HG03571 (cell line): ENCODE measurements around the gene KRT9.
"Not testable (repeated sequence)": the region's sequence is repeated elsewhere in the genome, so short reads cannot be mapped to it uniquely, and the experiment has no call there.

ENCODE experiments used
- ATAC-seq: cut with Tn5 transposase; IDR thresholded peaks from one replicate; pipeline ENCODE4 v1.9.1; 2021; ENCODE audit not compliant: unreplicated experiment

KRT9 gene

GRCh38 chr17:41547921-41548843, 23.7 kb downstream of the KRT9 start:
- ATAC-seq: no peak

GRCh38 chr17:41547378-41547841, 24.4 kb downstream of the KRT9 start:
- no peak for ATAC-seq

GRCh38 chr17:41546819-41547218, 25.0 kb downstream of the KRT9 start:
- no peak for ATAC-seq

- no peak for ATAC-seq
These were observed 25.9 kb downstream of the KRT9 start for GRCh38 chr17:41545829-41546410.

GRCh38 chr17:41544935-41545334, 26.9 kb downstream of the KRT9 start:
- no peak for ATAC-seq

GRCh38 chr17:41544491-41544892, 27.4 kb downstream of the KRT9 start:
- no peak for ATAC-seq

GRCh38 chr17:41542786-41543185, 29.1 kb downstream of the KRT9 start:
- ATAC-seq: not testable (repeated sequence)

- ATAC-seq: no peak
These were observed 29.5 kb downstream of the KRT9 start for GRCh38 chr17:41542357-41542756.

- ATAC-seq: no peak
These were observed 30.8 kb downstream of the KRT9 start for GRCh38 chr17:41540921-41541625.

GRCh38 chr17:41539979-41540701, 31.7 kb downstream of the KRT9 start:
- ATAC-seq: no peak

- no peak for ATAC-seq
These were observed 32.8 kb downstream of the KRT9 start for GRCh38 chr17:41539071-41539492.

- no peak for ATAC-seq
These were observed 33.3 kb downstream of the KRT9 start for GRCh38 chr17:41538565-41538991.

GRCh38 chr17:41537990-41538389, 33.9 kb downstream of the KRT9 start:
- ATAC-seq: no peak

- no peak for ATAC-seq
These were observed 34.3 kb downstream of the KRT9 start for GRCh38 chr17:41537614-41537954.

- no peak for ATAC-seq
These were observed 34.9 kb downstream of the KRT9 start for GRCh38 chr17:41536741-41537613.

- no peak for ATAC-seq
These were observed 35.9 kb downstream of the KRT9 start for GRCh38 chr17:41535764-41536481.

GRCh38 chr17:41534899-41535546, 36.8 kb downstream of the KRT9 start:
- ATAC-seq: no peak

GRCh38 chr17:41533613-41534012, 38.2 kb downstream of the KRT9 start:
- ATAC-seq: no peak
